GM18517 (cell line): Measurements from ENCODE around the gene BMERB1.
"Not testable (repeated sequence)": the region's sequence is repeated elsewhere in the genome, so short reads cannot be mapped to it uniquely, and the experiment has no call there.

Source experiments
- ATAC-seq: cut with Tn5 transposase; IDR thresholded peaks from one replicate; pipeline ENCODE4 v1.9.1; 2021; ENCODE audit warnings: mild to moderate bottlenecking, moderate library complexity; ENCODE audit not compliant: unreplicated experiment

BMERB1 gene

DNA sequence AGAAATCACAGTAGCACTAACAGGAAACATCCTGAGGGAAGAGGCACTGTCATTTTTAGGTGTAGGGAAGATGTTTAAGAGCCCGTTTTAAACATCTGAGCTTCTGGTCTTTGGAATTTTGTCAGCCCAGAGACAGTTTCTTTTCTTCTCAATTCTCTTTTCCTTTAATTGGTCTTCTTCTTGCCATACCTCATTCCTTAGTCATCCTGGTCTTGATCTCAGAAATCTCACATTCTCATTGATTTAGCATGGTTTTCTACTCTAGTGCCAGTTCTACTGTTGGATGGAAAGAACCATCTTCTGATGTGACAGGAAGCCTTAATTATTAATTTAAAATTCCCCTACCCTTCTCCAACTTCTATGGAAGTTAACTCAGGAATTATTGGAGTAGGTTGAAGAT is 25.4 kb downstream of the BMERB1 start:
- no peak for ATAC-seq

DNA sequence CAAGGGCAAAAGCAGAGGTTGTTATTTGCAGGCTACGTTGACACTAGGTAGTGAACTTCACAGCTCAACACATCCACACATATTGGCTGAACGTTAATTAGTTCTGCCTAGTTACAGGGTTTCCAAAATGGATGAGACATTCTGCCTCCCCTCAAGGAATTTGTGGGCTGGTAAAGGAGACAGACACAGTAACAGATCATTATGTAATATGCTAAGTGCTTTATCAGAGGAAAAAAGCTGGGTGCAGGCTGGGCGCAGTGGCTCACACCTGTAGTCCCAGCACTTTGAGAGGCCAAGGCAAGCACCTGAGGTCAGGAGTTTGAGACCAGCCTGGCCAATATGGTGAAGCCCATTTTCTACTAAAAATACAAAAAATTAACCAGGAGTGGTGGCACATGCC is 26.2 kb downstream of the BMERB1 start:
- no peak for ATAC-seq

DNA sequence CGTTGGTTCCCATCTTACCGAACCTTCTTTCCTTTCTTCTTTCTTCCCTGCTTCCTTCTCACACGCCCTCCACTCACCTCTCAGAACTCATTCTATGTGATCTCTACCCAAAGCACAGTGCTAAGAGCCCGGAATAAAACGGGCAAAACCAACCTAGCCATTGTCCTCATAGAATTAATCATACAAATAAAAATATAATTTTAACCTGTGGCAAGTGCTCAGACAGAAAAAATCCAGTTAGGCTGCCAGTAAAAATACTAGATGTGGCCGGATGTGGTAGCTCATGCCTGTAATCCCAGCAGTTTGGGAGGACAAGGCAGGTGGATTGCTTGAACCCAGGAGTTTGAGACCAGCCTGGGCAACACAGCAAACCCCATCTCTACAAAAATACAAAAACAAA is 27.0 kb downstream of the BMERB1 start:
- ATAC-seq = no peak

DNA sequence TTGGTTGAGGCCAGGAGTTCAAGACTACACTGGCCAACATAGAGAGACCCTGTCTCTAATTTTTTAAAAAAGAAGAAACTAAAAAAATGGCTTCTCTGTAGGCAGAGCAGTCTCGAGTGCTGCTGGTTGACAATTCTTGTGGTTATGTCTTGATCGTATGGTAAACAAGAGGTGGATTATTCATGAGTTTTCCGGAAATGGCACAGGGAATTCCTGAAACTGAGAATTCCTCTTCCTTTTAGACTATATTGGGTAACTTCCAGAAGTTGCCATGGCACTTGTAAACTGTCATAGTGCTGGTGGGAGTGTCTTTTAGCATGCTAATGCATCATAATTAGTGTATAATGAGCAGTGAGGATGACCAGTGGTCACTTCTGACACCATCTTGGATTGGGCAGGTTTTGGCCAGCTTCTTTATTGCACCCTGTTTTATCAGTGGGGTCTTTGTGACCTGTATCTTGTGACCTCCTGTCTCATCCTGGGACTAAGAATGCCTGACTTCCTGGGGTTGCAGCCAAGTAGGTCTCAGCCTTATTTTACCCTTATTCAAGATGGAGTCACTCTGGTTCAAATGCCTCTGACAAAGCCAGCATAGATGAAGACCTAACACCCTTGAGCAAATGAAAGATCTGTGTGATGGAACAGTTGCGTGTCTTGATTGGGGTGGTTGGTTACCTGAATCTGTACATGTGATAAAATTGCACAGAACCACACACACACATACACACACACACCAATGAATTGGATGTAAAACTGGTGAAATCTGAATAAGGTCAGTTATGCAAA is 30.2 kb downstream of the BMERB1 start:
- no peak for ATAC-seq

DNA sequence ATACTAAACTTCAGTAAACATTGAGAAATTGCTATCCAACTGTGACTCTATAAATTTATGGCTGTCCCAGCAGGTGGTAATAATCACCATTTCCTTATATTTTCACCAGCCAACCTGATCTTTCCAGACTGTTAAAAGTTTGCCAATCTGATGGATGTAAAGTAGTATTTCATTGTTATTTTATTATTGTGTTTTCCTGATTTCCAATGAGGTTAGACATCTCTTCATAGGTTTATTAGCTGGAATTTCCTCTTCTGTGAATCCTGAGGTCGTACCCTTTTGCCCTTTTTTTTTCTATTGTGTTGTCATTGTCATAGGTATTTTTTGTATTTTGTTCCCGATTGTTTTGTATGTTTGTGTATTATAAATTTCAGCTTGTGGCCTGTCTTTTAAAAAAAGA is 31.7 kb downstream of the BMERB1 start:
- ATAC-seq = no peak

DNA sequence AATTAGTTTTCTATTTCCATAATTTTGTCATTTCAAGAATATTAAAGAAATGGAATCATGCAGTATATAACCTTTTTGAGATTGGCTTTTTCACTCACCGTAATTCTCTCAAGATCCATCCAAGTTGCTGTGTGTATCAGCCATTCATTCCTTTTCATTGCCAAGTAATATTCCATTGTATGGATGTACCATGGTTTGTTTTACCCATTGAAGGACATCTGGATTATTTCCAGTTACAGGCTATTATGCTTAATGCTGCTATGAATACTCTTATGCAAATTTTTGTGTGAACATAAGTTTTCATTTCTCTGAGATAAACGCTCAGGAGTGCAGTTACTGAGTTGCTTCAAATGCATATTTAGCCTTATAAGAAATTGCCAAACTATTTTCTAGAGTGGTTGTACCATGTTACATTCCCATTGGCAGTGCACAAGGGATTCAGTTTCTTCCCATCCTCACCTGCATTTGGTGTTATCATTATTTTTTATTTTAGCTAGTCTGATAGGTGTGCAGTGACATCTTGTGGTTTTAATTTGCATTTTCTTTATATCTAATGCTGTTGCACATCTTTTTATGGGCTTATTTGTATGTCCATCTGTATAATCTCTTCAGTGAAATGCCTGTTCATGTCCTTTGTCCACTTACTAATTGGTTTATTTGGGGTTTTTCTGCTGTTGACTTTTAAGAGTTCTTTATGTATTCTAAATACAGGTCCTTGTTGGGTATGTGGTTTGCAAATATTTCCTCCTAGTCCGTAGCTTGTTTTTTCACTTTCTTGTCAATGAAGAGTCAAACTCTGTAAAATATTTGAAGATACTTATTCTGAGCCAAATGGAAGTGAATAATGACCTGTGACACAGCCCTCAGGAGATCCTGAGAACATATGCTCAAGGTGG is 32.7 kb downstream of the BMERB1 start:
- ATAC-seq = no peak

DNA sequence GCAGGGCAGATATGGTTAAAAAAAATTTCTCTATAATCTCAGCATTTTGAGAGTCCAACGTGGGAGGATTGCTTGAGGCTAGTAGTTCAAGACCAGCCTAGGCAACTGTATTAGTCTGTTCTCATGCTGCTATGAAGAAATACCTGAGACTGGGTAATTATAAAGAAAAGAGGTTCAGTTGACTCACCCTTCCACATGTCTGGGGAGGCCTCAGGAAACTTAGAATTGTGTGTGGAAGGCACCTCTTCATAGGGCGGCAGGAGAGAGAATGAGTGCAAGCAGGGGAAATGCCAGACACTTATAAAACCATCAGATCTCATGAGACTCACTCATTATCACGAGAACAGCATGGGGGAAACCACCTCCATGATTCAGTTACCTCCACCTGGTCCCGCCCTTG is 42.6 kb downstream of the BMERB1 start:
- not testable (repeated sequence) for ATAC-seq

DNA sequence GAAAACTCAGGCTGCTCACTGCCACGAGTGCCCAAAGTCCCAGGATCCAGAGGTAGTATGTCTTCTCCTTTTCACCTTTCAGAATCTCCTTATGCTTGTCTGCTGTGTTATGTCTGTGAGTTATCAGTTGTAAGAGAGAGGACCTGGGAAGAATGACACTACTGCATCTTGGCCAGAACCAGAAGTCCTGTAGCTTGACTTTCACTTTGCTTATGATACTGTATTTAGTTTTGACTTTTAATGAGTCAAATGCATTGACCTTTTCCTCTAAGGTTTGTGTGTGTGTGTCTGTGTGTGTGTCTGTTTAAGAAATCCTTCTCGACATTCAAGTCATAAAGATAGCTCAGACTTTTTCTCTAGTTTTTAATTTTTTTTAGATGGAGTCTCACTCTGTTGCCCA is 43.4 kb downstream of the BMERB1 start:
- no peak for ATAC-seq

DNA sequence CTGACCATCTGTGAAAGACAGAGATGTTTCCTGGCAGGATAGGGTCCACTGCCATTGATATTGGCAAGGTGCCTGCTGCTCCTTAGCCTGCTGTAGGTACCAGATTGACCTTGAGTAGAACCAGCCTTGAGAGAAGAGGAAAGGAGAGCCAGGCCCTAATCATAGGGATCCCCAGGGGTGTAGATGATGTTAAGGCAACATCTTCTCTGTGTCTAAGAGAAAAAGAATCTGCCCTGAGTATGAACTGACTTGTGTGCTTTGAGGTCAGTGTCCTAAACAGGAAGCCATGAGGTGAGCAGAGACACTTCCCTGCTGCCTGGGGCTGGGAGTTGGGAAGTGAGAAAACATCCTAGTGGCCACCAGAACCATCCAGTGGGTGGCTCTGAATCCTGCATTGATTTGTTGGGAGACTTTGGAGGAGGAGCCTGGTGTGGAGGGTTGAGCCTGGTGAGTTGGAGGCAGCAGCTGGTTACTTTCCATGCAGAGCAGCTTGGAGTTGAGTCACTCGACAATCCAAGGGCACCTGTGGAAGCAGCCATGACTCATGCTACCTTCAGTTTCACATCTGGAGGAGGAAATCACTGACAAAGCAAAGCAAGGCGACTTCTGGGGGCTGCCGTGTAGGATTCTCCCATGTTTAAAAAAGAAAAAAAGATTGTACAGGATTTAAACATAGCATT is 47.8 kb downstream of the BMERB1 start:
- ATAC-seq = no peak

DNA sequence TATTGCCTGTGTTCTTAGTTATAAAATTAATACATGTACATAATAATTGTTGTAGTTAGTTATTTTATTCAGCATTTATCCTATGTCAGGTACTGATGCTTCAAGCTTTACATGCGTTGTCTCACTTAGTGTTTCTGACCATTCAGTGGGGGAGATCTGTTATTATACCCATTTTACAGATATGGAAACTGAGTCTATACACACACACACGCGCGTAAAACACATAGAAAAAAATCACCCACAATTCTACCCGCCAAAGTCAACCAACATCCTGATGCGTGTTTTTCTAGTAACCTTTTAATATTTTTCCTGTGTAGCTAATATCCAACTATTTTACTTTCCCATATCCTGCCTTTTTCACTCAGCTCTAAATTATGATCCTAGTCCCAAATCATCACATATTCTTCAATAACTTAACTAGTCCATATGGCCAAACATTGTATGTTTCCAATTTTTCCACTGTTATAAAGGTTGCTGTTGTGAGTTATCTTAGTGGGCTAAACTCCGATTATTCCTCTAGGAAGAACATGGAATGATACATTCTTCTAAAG is 48.4 kb downstream of the BMERB1 start:
- ATAC-seq = no peak

DNA sequence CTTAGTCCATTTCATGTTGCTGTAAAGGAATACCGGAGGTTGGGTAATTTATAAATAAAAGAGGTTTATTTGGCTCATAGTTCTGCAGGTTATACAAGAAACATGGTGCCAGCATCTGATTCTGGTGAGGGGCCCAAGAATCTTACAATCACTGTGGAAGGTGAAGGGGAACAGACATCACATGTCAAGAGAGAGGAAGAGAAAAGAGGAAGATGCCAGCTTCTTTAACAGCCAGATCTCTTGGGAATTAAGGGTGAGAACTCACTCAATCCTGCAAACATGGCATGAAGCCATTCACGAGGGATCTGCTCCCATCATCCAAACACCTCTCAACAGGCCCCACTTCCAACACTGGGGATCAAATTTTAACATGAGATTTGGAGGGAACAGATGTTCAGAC is 49.5 kb downstream of the BMERB1 start:
- ATAC-seq = no peak

DNA sequence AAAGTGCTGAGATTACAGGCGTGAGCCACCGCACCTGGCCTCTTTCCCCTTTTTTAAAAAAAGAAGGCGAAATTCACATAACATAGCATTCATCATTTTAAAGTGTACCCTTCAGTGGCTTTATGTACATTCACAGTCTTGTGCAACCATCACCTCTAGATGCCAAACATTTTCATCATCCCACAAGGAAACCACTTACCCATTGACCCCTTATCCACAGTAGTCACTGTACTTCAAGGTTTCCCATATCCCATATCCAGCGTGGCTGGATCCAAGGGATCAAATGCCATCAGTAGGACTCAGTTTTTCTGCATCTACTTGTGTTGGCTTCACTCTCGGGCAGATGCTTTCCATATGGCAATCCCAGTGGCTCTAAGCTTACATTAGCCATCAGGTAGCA is 50.3 kb downstream of the BMERB1 start:
- no peak for ATAC-seq

DNA sequence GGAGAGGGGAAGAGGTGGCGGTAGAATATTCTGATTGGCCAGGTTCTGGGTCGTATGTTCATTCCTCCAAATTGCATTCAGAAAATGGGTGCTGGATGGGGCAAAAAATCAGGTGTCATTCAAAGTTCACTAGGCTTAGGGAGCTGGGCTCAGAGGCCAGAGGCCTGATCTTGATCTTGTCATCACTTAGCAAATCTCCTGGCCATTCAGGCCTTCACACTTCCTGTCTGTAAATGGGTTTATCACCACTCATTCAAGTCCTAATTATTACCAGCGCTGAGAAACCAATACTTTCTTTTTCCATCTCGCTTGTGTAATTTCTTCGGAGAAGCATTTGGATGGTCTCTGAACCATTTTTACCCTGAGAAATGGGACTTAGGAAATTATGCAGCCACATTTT is 50.8 kb downstream of the BMERB1 start:
- ATAC-seq = no peak

DNA sequence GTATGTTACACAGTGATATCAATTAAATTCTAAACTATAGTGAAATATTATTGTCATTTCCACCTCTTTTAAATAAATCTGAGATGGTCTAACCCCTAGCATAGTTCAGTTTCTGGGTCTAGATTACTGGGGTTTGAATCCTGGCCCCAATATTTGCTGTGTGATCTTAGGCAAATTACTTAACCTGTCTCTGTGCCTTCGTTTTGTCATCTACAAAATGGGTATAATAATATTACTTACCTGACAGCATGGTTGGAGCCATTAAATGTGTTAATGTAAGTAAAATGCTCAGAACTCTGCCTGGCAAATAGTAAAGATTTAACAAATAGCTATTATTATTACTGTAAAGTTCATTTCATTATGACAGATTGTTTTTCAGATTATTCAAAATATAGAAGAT is 52.3 kb downstream of the BMERB1 start:
- no peak for ATAC-seq

DNA sequence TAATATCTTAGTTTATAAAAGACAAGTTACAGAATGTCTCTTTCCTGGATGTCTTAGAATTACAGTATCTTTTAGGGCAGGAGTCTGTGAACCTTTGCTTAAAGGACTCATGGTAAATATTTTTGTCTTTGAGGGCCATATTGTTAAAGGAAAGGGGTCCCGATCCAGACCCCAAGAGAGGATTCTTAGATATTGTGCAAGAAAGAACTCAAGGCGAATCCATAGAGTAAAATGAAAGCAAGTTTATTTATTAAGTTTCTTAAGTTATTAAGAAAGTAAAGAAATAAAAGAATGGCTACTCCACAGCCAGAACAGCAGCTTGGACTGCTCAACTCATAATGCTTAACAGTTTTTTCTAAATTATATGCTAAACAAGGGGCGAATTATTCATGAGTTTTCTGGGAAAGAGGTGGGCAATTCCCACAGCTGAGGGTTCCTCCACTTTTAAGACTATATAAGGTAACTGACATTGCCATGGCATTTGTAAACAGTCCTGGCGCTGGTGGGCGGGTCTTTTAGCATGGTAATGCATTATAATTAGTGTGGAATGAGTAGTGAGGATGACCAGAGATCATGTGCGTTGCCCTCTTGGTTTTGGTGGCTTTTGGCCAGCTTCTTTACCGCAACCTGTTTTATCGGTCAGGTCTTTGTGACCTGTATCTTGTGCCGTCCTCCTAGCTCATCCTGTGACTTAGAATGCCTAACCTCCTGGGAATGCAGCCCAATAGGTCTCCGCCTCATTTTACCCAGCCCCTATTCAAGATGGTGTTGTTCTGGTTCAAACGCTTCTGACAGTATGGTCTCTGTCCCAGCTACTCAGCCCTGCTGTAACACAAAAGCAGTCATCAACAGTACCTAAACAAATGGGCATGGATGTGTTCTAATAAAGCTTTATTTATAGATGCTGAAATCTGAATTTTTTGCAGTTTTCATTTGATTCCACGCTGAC is 53.2 kb downstream of the BMERB1 start:
- no peak for ATAC-seq

DNA sequence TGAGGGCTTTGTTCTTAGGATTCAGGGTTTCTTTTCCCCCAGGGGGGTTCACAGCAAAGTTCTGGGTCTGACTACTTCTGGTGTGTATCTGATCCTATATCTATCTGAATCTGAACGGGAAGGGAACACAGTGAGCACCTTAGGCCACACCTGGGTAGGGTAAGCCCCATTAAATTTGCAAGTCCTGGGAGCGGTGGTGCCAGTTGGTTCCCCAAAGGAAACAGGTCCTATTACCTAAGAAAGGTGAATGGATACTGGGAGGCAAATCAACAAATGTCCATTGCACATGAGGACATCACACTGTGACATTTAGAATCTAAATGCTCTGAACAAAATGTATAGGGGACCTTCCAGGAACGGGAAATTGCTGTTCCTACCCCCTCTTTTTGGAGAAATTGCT is 54.6 kb downstream of the BMERB1 start:
- no peak for ATAC-seq

DNA sequence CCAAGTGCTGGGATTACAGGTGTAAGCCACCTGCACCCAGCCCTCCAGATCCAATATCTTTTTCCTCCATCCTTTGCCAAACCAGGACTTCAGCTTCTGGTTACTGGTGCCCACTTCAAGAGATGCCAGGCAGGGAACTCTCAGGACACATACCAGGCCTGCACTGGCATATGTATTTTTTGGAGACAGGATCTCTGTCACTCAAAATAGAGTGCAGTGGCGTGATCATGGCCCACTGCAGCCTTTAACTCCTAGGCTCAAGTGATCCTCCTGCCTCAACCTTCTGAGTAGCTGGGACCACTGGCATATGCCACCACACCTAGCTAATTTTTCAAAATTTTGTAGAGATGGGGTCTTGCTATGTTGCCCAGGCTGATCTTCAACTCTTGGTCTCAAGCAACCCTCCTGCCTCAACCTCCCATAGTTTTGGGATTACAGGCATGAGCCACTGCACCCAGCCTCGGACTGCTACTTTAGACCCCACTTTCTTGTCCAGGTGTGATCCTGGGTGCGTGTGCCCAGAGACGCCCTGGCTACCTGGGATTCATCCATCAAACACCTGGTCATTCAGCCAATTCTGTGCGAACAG is 55.8 kb downstream of the BMERB1 start:
- ATAC-seq = no peak

DNA sequence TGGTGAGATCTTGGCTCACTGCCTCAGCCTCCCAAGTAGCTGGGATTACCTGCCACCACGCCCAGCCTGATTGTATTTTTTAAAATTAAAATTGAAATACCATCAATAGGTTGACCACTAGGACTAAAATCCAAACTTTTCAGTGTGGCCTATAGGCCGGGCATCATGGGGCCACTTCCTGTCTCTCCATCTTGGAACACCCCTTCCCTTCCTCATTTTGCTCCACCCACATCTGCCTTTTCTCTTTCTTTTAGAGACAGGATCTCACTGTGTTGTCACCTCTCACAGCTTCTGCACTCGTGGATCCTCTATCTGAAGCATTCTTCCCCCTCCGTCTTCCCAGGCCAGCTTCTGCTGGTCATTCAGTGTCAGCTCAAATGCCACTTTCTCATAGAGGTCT is 57.0 kb downstream of the BMERB1 start:
- ATAC-seq = no peak

DNA sequence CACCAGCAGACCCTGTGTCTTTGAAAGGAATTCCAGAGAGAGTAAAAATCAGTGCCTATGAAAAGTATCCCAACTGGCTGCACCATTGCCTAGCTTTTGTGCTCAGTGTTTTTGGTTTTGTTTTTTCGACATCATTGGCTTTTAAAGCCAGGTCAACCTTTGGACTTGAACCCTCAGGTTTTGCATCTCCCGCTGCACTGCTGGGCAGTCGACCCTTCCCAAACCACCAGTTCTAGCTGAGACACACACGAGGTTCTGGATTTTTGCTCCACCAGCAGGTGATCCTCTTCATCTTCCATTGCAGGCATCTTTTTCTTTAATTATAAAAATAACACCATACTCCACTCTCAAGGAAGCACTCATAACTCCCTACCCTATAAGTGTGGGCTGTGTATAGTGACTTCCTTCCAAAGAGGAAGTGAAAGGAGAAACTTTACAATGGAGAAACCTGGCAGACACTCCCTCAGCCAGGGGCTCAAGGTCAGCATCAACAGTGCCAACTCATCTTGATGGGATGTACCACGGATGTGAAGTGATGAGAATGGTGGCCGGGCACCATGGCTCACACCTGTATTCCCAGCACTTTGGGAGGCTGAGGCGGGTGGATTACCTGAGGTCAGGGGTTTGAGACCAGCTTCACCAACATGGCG is 57.8 kb downstream of the BMERB1 start:
- no peak for ATAC-seq
